Type B pancreatic cell (in vitro differentiated cells): ENCODE results near the gene JMJD6. TPM values are rescaled to one million over a fixed set of nuclear protein-coding genes. Genes with fewer than 3 reads are reported as not detected.
"Not testable (repeated sequence)": the region's sequence is repeated elsewhere in the genome, so short reads cannot be mapped to it uniquely, and the experiment has no call there.

Experiments
- DNase-seq: peaks from one replicate; pipeline ENCODE4 v3.0.0; 2021; ENCODE audit warnings: mixed read lengths; ENCODE audit not compliant: unreplicated experiment; ENCODE audit errors: extremely low spot score
- H3K27ac Mint-ChIP-seq: 2 replicates; pipeline ENCODE4 v1.8.0; 2021; ENCODE audit warnings: mild to moderate bottlenecking, mixed read lengths
- H3K27me3 Mint-ChIP-seq: 2 replicates; pipeline ENCODE4 v1.8.0; 2021; ENCODE audit warnings: mixed read lengths
- H3K36me3 Mint-ChIP-seq: 2 replicates; pipeline ENCODE4 v1.8.0; 2021; ENCODE audit warnings: mixed read lengths
- H3K4me1 Mint-ChIP-seq: one replicate; pipeline ENCODE4 v1.8.0; 2021; ENCODE audit warnings: mixed read lengths; ENCODE audit not compliant: unreplicated experiment
- H3K4me3 Mint-ChIP-seq: 2 replicates; pipeline ENCODE4 v1.8.0; 2021; ENCODE audit warnings: mild to moderate bottlenecking, mixed read lengths
- H3K9me3 Mint-ChIP-seq: 2 replicates; pipeline ENCODE4 v1.8.0; 2021; ENCODE audit warnings: mixed read lengths
- CTCF ChIP-seq: fragments of 200-600 bp; sonication (generic); conservative IDR thresholded peaks from 2 replicates; pipeline ENCODE4 v1.5.0; 2021; ENCODE audit warnings: antibody characterized with exemption, mild to moderate bottlenecking
- total RNA-seq: library from RNA; stranded (reverse); gene quantifications from 2 replicates; pipeline ENCODE4 v1.2.1, GENCODE V29; 2021; ENCODE audit warnings: low replicate concordance

Gene JMJD6
- total RNA-seq, 1 donor from 2014 or later: 23.6 TPM

GRCh38 chr17:76727745-76728456, 1.5 kb upstream of the JMJD6 start:
- H3K27ac Mint-ChIP-seq: peak overlapping the region; percentile 99
- DNase-seq: no peak
- no peaks in the 10 kb centered on the region for H3K27me3 Mint-ChIP-seq
- H3K9me3 Mint-ChIP-seq: no peaks in the 10 kb centered on the region
- H3K4me3 Mint-ChIP-seq: peak overlapping the region; percentile 99
- peaks cover 4% of the 10 kb centered on the region for H3K36me3 Mint-ChIP-seq
- TF ChIP-seq CTCF: no peak
- H3K4me1 Mint-ChIP-seq: peaks cover 19% of the 10 kb centered on the region

GRCh38 chr17:76726776-76727718, 641 bp upstream of the JMJD6 start, which contains the start of gene METTL23:
METTL23 (plus strand) TSS chr17:76726839; CDS start chr17:76729711, 2,872 bp downstream.
- Mint-ChIP-seq H3K27me3 (no peaks in the 10 kb centered on the region), H3K4me1 (peaks cover 19% of the 10 kb centered on the region), H3K9me3 (no peaks in the 10 kb centered on the region), H3K36me3 (peaks cover under 1% of the 10 kb centered on the region), H3K4me3 (peak within 1 kb of the TSS; percentile 99), H3K27ac (peak within 1 kb of the TSS; percentile 99)
- peak; percentile 78 for TF ChIP-seq CTCF
- peak; percentile 81 for DNase-seq

GRCh38 chr17:76725580-76726230, 701 bp downstream of the JMJD6 start:
- Mint-ChIP-seq H3K36me3 (peaks cover 7% of the 10 kb centered on the region), H3K4me1 (peaks cover 23% of the 10 kb centered on the region)
- no peak for DNase-seq

GRCh38 chr17:76723812-76724211, 2.6 kb downstream of the JMJD6 start:
- Mint-ChIP-seq H3K36me3 (peaks cover 9% of the 10 kb centered on the region), H3K27ac (no peak overlapping the region), H3K4me1 (peaks cover 16% of the 10 kb centered on the region), H3K27me3 (no peaks in the 10 kb centered on the region), H3K4me3 (no peak overlapping the region), H3K9me3 (no peaks in the 10 kb centered on the region)
- DNase-seq: no peak
- TF ChIP-seq CTCF: no peak

More at GRCh38 chr17:76725580-76726230, 701 bp downstream of the JMJD6 start:
- Mint-ChIP-seq H3K4me3 (peak overlapping the region; percentile 99), H3K27me3 (no peaks in the 10 kb centered on the region), H3K27ac (peak overlapping the region; percentile 99), H3K9me3 (no peaks in the 10 kb centered on the region)
- TF ChIP-seq CTCF: no peak

- Mint-ChIP-seq H3K4me3 (peak overlapping the region; percentile 28), H3K4me1 (peaks cover 16% of the 10 kb centered on the region), H3K36me3 (peaks cover 13% of the 10 kb centered on the region)
- not testable (repeated sequence) for H3K9me3 Mint-ChIP-seq, H3K27me3 Mint-ChIP-seq, DNase-seq, H3K27ac Mint-ChIP-seq
Observed at GRCh38 chr17:76722977-76723376, 3.4 kb downstream of the JMJD6 start.
